Hepatocyte (in vitro differentiated cells): Measurements from ENCODE around the gene HSDL2. TPM values are rescaled to one million over a fixed set of nuclear protein-coding genes. Genes with fewer than 3 reads are reported as not detected.

Source experiments
- DNase-seq: peaks from one replicate; pipeline ENCODE4 v3.0.0-alpha.2; 2016; ENCODE audit warnings: low spot score
- H2AFZ ChIP-seq: fragments of 200-600 bp; sonication (generic); 2 replicates; pipeline ENCODE4 v1.6.0; 2016; ENCODE audit warnings: antibody characterized with exemption, mild to moderate bottlenecking
- H3K27ac ChIP-seq: fragments of 200-600 bp; sonication (generic); 2 replicates; pipeline ENCODE4 v1.5.1; 2016; ENCODE audit warnings: mild to moderate bottlenecking
- H3K27me3 ChIP-seq: fragments of 200-600 bp; sonication (generic); 2 replicates; pipeline ENCODE4 v1.6.1; 2016
- H3K36me3 ChIP-seq: fragments of 200-600 bp; sonication (generic); replicated peaks from 2 replicates; pipeline ENCODE4 v1.5.1; 2016; ENCODE audit warnings: low read depth; ENCODE audit not compliant: insufficient read depth
- H3K4me1 ChIP-seq: fragments of 200-600 bp; sonication (generic); 2 replicates; pipeline ENCODE4 v1.5.1; 2016; ENCODE audit warnings: mild to moderate bottlenecking, moderate library complexity; ENCODE audit not compliant: insufficient read depth
- H3K4me2 ChIP-seq: fragments of 200-600 bp; sonication (generic); 2 replicates; pipeline ENCODE4 v1.6.0; 2016
- H3K4me3 ChIP-seq: fragments of 200-600 bp; sonication (generic); 2 replicates; pipeline ENCODE4 v1.5.1; 2016; ENCODE audit warnings: mild to moderate bottlenecking
- H3K79me2 ChIP-seq: fragments of 200-600 bp; sonication (generic); 2 replicates; pipeline ENCODE4 v1.6.0; 2017; ENCODE audit warnings: mild to moderate bottlenecking
- H3K9me2 ChIP-seq: fragments of 200-600 bp; sonication (generic); replicated peaks from 2 replicates; pipeline ENCODE4 v1.6.0; 2017; ENCODE audit warnings: mild to moderate bottlenecking; ENCODE audit not compliant: insufficient read depth
- H3K9me3 ChIP-seq: fragments of 200-600 bp; sonication (generic); 2 replicates; pipeline ENCODE4 v1.5.1; 2016; ENCODE audit warnings: low read depth, mild to moderate bottlenecking
- H4K20me1 ChIP-seq: fragments of 200-600 bp; sonication (generic); 2 replicates; pipeline ENCODE4 v1.6.0; 2016; ENCODE audit warnings: mild to moderate bottlenecking; ENCODE audit not compliant: insufficient read depth, poor library complexity, severe bottlenecking
- EZH2 ChIP-seq: fragments of 200-600 bp; sonication (generic); IDR thresholded peaks from 2 replicates; pipeline ENCODE4 v1.6.1; 2016; ENCODE audit warnings: antibody characterized with exemption, mild to moderate bottlenecking, borderline replicate concordance
- EZH2phosphoT487 ChIP-seq: fragments of 200-600 bp; sonication (generic); IDR thresholded peaks from one replicate; pipeline ENCODE4 v1.6.1; 2018; ENCODE audit warnings: antibody characterized with exemption, mild to moderate bottlenecking, low read depth, moderate library complexity; ENCODE audit not compliant: unreplicated experiment, severe bottlenecking
- WGBS: methylation state at CpG from one replicate; pipeline ENCODE4 v1.1.6; 2016; ENCODE audit warnings: low lambda C conversion rate; ENCODE audit errors: missing lambda C conversion rate; 5-methylcytosine and 5-hydroxymethylcytosine counted together
- polyA plus RNA-seq: library from polyadenylated mRNA; unstranded; fragments of >200 nt; fragmentation: Nextera tagmentation; extraction: Ambion mirVana; gene quantifications from 2 replicates; pipeline ENCODE4 v1.2.1, GENCODE V29; 2016
- total RNA-seq: library from RNA; depleted of rRNA; stranded (reverse); fragments of >200 nt; gene quantifications from 2 replicates; pipeline ENCODE4 v1.2.3, GENCODE V29; 2014
- TF ChIP-seq, protein P1 (sequence below): fragments of 200-600 bp; sonication (generic); IDR thresholded peaks from 2 replicates; pipeline ENCODE4 v1.5.1; 2016; ENCODE audit warnings: antibody characterized with exemption, mild to moderate bottlenecking; ENCODE audit not compliant: poor library complexity

Gene HSDL2
- total and polyA plus RNA-seq, 2 experiments from 2014 or later = 50.0 to 97.3 TPM

DNA sequence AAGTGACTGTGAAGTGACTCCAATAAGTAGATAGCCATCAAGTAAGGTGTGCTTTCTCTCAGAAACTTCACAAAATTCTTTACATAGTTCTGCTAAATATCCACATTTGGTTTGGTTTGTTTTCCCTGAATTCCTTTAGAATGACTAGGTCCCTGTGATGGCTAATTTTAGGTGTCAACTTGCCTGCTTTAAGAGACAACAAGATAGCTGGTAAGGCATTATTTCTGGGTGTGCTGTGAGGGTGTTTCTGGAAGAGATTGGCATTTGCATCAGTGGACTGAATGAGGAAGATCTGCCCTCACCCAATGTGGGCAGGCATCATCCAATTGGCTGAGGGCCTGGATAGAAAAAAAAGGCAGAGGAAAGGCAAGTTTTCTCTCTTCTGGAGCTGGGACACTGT lies 38.2 kb upstream of the HSDL2 start:
- no peak overlapping the region for H2AFZ ChIP-seq
- H4K20me1 ChIP-seq = no peaks in the 10 kb centered on the region
- H3K4me1 ChIP-seq = peaks cover 13% of the 10 kb centered on the region
- no peaks in the 10 kb centered on the region for H3K27me3 ChIP-seq
- no peak overlapping the region for H3K27ac ChIP-seq
- H3K36me3 ChIP-seq = no peaks in the 10 kb centered on the region
- TF ChIP-seq EZH2 (no peak), EZH2phosphoT487 (no peak)
- TF ChIP-seq, protein P1, sequence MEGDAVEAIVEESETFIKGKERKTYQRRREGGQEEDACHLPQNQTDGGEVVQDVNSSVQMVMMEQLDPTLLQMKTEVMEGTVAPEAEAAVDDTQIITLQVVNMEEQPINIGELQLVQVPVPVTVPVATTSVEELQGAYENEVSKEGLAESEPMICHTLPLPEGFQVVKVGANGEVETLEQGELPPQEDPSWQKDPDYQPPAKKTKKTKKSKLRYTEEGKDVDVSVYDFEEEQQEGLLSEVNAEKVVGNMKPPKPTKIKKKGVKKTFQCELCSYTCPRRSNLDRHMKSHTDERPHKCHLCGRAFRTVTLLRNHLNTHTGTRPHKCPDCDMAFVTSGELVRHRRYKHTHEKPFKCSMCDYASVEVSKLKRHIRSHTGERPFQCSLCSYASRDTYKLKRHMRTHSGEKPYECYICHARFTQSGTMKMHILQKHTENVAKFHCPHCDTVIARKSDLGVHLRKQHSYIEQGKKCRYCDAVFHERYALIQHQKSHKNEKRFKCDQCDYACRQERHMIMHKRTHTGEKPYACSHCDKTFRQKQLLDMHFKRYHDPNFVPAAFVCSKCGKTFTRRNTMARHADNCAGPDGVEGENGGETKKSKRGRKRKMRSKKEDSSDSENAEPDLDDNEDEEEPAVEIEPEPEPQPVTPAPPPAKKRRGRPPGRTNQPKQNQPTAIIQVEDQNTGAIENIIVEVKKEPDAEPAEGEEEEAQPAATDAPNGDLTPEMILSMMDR = no peak
- H3K9me3 ChIP-seq = no peaks in the 10 kb centered on the region
- no peak overlapping the region for H3K4me3 ChIP-seq
- H3K4me2 ChIP-seq = no peak overlapping the region
- no peak for DNase-seq
- H3K9me2 ChIP-seq = no peaks in the 10 kb centered on the region
- H3K79me2 ChIP-seq = no peaks in the 10 kb centered on the region

GRCh38 chr9:112348257-112349007 lies 31.5 kb upstream of the HSDL2 start:
- 62% methylated on average over 19 of the region's 19 CpGs for WGBS
- Histone ChIP-seq H3K9me2 (no peaks in the 10 kb centered on the region), H3K9me3 (no peaks in the 10 kb centered on the region), H3K4me1 (no peaks in the 10 kb centered on the region), H3K4me3 (no peak overlapping the region), H3K27ac (peak overlapping the region; percentile 47), H2AFZ (peak overlapping the region; percentile 69), H3K27me3 (no peaks in the 10 kb centered on the region), H4K20me1 (no peaks in the 10 kb centered on the region), H3K79me2 (no peaks in the 10 kb centered on the region), H3K36me3 (no peaks in the 10 kb centered on the region), H3K4me2 (peak overlapping the region; percentile 71)
- TF ChIP-seq EZH2 = no peak
- no peak for TF ChIP-seq EZH2phosphoT487
- TF ChIP-seq, protein P1 = no peak
- DNase-seq = peak; percentile 83

GRCh38 chr9:112349008-112349333 lies 30.9 kb upstream of the HSDL2 start:
- DNase-seq = no peak
- H3K9me2 ChIP-seq = no peaks in the 10 kb centered on the region
- H3K9me3 ChIP-seq = no peaks in the 10 kb centered on the region
- H3K4me1 ChIP-seq = no peaks in the 10 kb centered on the region
- no peaks in the 10 kb centered on the region for H4K20me1 ChIP-seq
- TF ChIP-seq EZH2 (no peak), EZH2phosphoT487 (no peak)
- TF ChIP-seq, protein P1 = no peak
- no peaks in the 10 kb centered on the region for H3K27me3 ChIP-seq
- WGBS = 77% methylated on average over 4 of the region's 4 CpGs
- H3K36me3 ChIP-seq = no peaks in the 10 kb centered on the region
- H3K79me2 ChIP-seq = no peaks in the 10 kb centered on the region
- no peak overlapping the region for H3K27ac ChIP-seq
- peak overlapping the region; percentile 71 for H3K4me2 ChIP-seq
- peak overlapping the region; percentile 69 for H2AFZ ChIP-seq
- no peak overlapping the region for H3K4me3 ChIP-seq
